Activated CD4-positive, CD25-positive, alpha-beta regulatory T cell treated with anti-CD3 and anti-CD28 coated beads, Interleukin-2, amount 50 U/mL, for 72 hours (primary cell): ENCODE measurements around the gene SLC35G3.
"Not testable (repeated sequence)": the region's sequence is repeated elsewhere in the genome, so short reads cannot be mapped to it uniquely, and the experiment has no call there.

Experiments used
- DNase-seq: peaks from one replicate; pipeline ENCODE4 v3.0.0; 2021

SLC35G3 gene

GRCh38 chr17:35162755-35163154, 31.4 kb downstream of the SLC35G3 start:
- no peak for DNase-seq

- no peak for DNase-seq
These were observed 32.9 kb downstream of the SLC35G3 start for GRCh38 chr17:35161281-35161761.

- no peak for DNase-seq
These were observed 33.6 kb downstream of the SLC35G3 start for GRCh38 chr17:35160354-35161201.

DNA sequence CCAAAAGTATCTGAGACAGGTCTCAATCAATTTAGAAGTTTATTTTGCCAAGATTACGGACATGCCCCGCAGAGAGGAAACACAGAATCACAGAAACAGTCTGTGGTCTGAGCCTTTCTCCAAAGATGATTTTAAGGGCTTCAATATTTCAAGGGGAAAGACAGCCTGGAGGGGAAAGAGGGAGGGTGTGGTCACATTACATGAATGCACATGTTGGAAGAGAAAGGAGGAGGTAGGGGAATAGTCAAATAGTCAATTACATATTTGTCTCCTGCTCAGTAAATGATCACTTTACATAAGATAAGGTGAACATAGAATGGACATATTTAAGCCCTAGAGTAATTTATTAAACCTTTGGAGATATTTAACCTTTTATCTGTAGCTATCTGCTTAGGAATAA, 34.3 kb downstream of the SLC35G3 start:
- no peak for DNase-seq

- DNase-seq: no peak
These were observed 38.9 kb downstream of the SLC35G3 start for GRCh38 chr17:35155246-35155645.

DNA sequence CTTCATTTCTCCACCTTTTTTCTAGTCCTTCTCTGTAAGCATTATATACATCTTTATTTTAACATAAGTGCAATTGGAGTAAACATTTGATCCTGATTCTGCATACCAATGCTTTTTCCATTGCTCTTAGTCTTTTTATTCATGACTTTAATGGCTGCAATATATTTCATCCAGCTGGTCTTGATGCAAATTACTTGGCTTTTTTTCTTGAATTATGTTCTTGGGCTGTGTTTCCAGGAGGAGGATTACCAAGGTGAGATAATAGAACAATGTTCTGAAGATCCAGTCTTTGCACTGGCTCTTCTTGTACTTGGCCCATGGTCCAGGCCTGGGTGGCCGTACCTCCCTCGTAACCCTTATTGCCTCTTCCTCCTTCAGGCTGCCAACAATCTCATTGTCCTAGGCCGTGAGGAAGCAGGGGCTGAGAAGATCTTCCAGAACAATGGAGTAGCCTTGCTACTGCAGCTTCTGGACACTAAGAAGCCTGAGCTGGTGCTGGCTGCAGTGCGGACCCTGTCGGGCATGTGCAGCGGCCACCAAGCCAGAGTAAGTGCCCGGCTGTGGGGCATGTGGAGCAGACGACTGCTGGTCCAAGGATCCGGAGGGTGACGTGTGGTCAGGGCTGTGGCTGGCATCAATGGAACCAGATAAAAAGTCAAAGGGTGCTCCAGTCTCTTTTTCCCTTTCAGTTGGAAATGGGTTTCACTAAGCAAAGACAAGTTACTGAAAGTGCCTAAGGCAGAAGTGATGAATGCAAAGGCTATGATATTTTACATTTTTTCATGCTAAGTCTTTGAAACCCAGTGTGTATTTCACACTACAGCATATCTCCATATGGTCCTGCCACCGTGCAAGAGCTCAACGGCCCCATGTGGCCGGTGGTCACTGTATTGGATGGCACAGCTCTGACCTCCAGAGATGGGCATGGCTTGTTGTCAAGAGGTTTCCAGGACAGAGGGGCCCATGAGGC, 39.7 kb downstream of the SLC35G3 start:
- DNase-seq: no peak

- no peak for DNase-seq
These were observed 41.6 kb downstream of the SLC35G3 start for GRCh38 chr17:35152421-35153140.

DNA sequence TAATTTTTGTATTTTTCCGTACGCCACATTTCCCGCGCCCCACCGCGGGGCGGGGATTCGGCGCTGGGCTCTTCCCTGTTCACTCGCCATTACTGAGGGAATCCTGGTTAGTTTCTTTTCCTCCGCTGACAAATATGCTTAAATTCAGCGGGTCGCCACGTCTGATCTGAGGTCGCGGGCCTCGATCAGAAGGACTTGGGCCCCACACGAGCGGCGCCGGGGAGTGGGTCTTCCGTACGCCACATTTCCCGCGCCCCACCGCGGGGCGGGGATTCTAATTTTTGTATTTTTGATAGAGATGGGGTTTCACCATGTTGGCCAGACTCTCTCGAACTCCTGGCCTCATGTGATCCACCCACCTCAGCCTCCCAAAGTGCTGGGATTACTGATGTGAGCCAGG, 43.1 kb downstream of the SLC35G3 start:
- DNase-seq: not testable (repeated sequence)

- no peak for DNase-seq
These were observed 44.3 kb downstream of the SLC35G3 start for GRCh38 chr17:35149941-35150340.

GRCh38 chr17:35148144-35148543, 46.0 kb downstream of the SLC35G3 start:
- no peak for DNase-seq

DNA sequence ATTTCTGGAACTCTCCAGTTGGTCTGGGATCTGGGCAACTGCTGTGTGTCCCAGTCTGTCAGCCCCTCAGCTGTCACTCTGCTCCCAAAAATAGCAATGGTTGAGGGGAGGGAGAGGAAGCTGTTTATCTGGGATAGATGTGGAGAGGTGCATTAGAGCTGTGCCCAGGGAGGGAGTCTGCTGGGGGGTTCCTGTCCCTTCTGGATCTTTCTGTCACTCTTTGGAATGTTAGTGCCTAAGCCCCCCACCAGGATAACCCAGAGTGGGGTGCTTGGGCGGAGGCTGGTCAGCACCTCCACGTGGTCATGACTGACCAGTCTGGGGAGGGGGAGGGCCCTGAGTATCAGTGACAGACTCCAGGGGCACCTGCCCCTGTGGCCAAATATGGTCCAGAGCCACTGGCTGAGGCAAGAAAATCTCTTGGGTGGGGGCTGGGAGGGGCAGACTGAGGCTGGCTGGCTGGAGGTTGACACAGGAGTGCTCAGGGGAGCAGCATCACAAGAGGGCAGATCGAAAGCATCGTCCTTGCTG, 46.8 kb downstream of the SLC35G3 start, which contains the start of gene UNC45B:
Gene UNC45B, plus strand, starts transcription at position 443 of the 531 bp plus-strand sequence. CDS start 447 bp downstream, outside the sequence.
- DNase-seq: no peak

GRCh38 chr17:35146214-35146833, 47.9 kb downstream of the SLC35G3 start:
- DNase-seq: no peak

- DNase-seq: no peak
These were observed 49.4 kb downstream of the SLC35G3 start for GRCh38 chr17:35144840-35145239.
